K562 (cell line): ENCODE data around the gene MUC5AC. TPM values are rescaled to one million over a fixed set of nuclear protein-coding genes. Genes with fewer than 3 reads are reported as not detected.

Experiments used
- ATAC-seq: fragments of 200-7000 bp; cut with Tn5 transposase; 3 replicates; pipeline ENCODE4 v1.9.1; 2020; ENCODE audit warnings: moderate library complexity
- BruUV-seq: library from RNA; stranded (reverse); fragments of 400-500 nt; replicated peaks from 2 replicates; lab custom pipeline; 2021; lab: Mats Ljungman, UMichigan
- CTCF ChIA-PET: fragments of 300-600 bp; formaldehyde crosslinking; extraction: SDS; loops from one replicate; lab custom pipeline; 2021; ENCODE audit warnings: low intra/inter-chr PET ratio; lab: Yijun Ruan, JAX
- POLR2A ChIA-PET: fragments of 300-600, 350-650 bp; sonication (Branson Sonifier 250); formaldehyde crosslinking; extraction: SDS; loops from one replicate; lab custom pipeline; 2021; ENCODE audit warnings: antibody characterized with exemption, inconsistent platforms; lab: Yijun Ruan, JAX
- DNase-seq, 4 experiments: peaks; one replicate each; pipeline versions ENCODE4 v3.0.0 to v3.0.0-alpha.2; 2011 to 2018; ENCODE audit warnings: low spot score in 3 of 4, mixed read lengths in 3 of 4; ENCODE audit errors: extremely low read depth in 1 of 4
- FAIRE-seq: peaks from 2 replicates; lab custom pipeline; 2011; peaks lifted over from hg19 to GRCh38; lab: Jason Lieb, UNC
- H2AFZ ChIP-seq: 2 replicates; pipeline ENCODE4 v1.6.0; 2011; ENCODE audit warnings: low read depth, low read length, control low read depth, inconsistent platforms
- H3K27ac ChIP-seq: fragments of 200-600 bp; 3 replicates; pipeline ENCODE4 v1.8.0; 2011; ENCODE audit warnings: low read depth, mild to moderate bottlenecking, control low read depth, inconsistent platforms, low read length, moderate library complexity, mixed read lengths; ENCODE audit errors: extremely low read depth
- H3K27me3 ChIP-seq, 2 experiments: fragments of 300-600 bp in 1 of 2; 2 replicates in 1 of 2; 3 replicates in 1 of 2; pipeline versions ENCODE4 v1.6.0 to v1.8.0; 2011; ENCODE audit warnings: inconsistent platforms in 2 of 2, low read length in 2 of 2, mild to moderate bottlenecking in 1 of 2, mixed read lengths in 1 of 2, moderate library complexity in 1 of 2; ENCODE audit not compliant: control insufficient read depth in 2 of 2, insufficient read depth in 2 of 2
- H3K36me3 ChIP-seq: fragments of 300-600 bp; 3 replicates; pipeline ENCODE4 v1.8.0; 2011; ENCODE audit warnings: mild to moderate bottlenecking, low read length, inconsistent platforms; ENCODE audit not compliant: control insufficient read depth, insufficient read depth
- H3K4me1 ChIP-seq, 2 experiments: fragments of 200-600 bp in 1 of 2; replicated peaks in 1 of 2; 2 replicates in 1 of 2; 3 replicates in 1 of 2; pipeline versions ENCODE4 v1.5.1 to v1.8.0; 2011; ENCODE audit warnings: inconsistent platforms in 2 of 2, low read length in 2 of 2, mild to moderate bottlenecking in 1 of 2, mixed read lengths in 1 of 2, moderate library complexity in 1 of 2; ENCODE audit not compliant: control insufficient read depth in 2 of 2, insufficient read depth in 2 of 2
- H3K4me2 ChIP-seq: 2 replicates; pipeline ENCODE4 v1.6.1; 2011; ENCODE audit warnings: low read length, control low read depth, inconsistent platforms, mixed read lengths; ENCODE audit not compliant: insufficient read depth
- H3K4me3 ChIP-seq: fragments of 200-600 bp; sonication (generic), shearing (Covaris generic); 2 replicates; pipeline ENCODE4 v1.5.1; 2016; ENCODE audit warnings: control low read depth, inconsistent platforms
- H3K79me2 ChIP-seq: fragments of 200-600 bp; 3 replicates; pipeline ENCODE4 v1.8.0; 2011; ENCODE audit warnings: low read length, inconsistent platforms; ENCODE audit not compliant: control insufficient read depth, insufficient read depth
- H3K9ac ChIP-seq, 2 experiments: 2 replicates each; pipeline versions ENCODE4 v1.6.0 to v1.6.1; 2011; ENCODE audit warnings: low read depth in 2 of 2, low read length in 2 of 2, control low read depth in 1 of 2, inconsistent platforms in 1 of 2, mild to moderate bottlenecking in 1 of 2, mixed read lengths in 1 of 2; ENCODE audit not compliant: insufficient read depth in 1 of 2
- H3K9me1 ChIP-seq: one replicate; pipeline ENCODE4 v1.6.0; 2011; ENCODE audit warnings: inconsistent platforms, mild to moderate bottlenecking, low read length, moderate library complexity; ENCODE audit not compliant: control insufficient read depth, insufficient read depth
- H3K9me3 ChIP-seq: replicated peaks from 2 replicates; pipeline ENCODE4 v1.5.1; 2011; ENCODE audit warnings: low read depth, low read length, inconsistent platforms; ENCODE audit not compliant: control insufficient read depth, insufficient read depth
- H4K20me1 ChIP-seq: replicated peaks from 2 replicates; pipeline ENCODE4 v1.6.1; 2011; ENCODE audit warnings: low read length, inconsistent platforms, mixed read lengths; ENCODE audit not compliant: control insufficient read depth, insufficient read depth
- CC2D1A ChIP-seq: fragments of 450-650 bp; IDR thresholded peaks from 2 replicates; pipeline ENCODE4 v1.6.1; 2017; ENCODE audit warnings: mild to moderate bottlenecking
- HIVEP1 ChIP-seq: fragments of 250-450 bp; sonication (Bioruptor Pico); IDR thresholded peaks from 2 replicates; pipeline ENCODE4 v1.4.0; 2020; ENCODE audit warnings: mild to moderate bottlenecking
- HOMEZ ChIP-seq: fragments of 250-450 bp; sonication (Bioruptor Pico); IDR thresholded peaks from 2 replicates; pipeline ENCODE4 v1.4.0; 2020; ENCODE audit warnings: mild to moderate bottlenecking, moderate library complexity
- MLLT1 ChIP-seq, 2 experiments: fragments of 450-650 bp; IDR thresholded peaks; 2 replicates each; pipeline ENCODE4 v1.6.1; 2016
- PPARD ChIP-seq: fragments of 250-450 bp; sonication (Bioruptor Pico); IDR thresholded peaks from 2 replicates; pipeline ENCODE4 v1.8.0; 2022; ENCODE audit warnings: inconsistent platforms, mild to moderate bottlenecking, moderate library complexity
- STAT5B ChIP-seq: fragments of 250-450 bp; sonication (Bioruptor Pico); IDR thresholded peaks from 2 replicates; pipeline ENCODE4 v1.8.0; 2021; ENCODE audit warnings: mild to moderate bottlenecking, inconsistent platforms
- THRAP3 ChIP-seq: fragments of 450-650 bp; IDR thresholded peaks from 2 replicates; pipeline ENCODE4 v1.6.1; 2016; ENCODE audit warnings: mild to moderate bottlenecking, inconsistent platforms, borderline replicate concordance
- YBX1 ChIP-seq: fragments of 450-650 bp; IDR thresholded peaks from 2 replicates; pipeline ENCODE4 v1.7.1; 2016; ENCODE audit warnings: mild to moderate bottlenecking
- ZNF175 ChIP-seq: fragments of 200-800 bp; sonication (Bioruptor generic); IDR thresholded peaks from 2 replicates; pipeline ENCODE4 v1.6.1; 2016; ENCODE audit warnings: low read depth, mild to moderate bottlenecking, missing genetic modification characterization, missing compliant biosample characterization
- ZNF764 ChIP-seq: fragments of 250-450 bp; sonication (Bioruptor Pico); IDR thresholded peaks from 2 replicates; pipeline ENCODE4 v1.4.0; 2020; ENCODE audit warnings: low read depth, mild to moderate bottlenecking, moderate library complexity
- WGBS: fragments of 100-300 bp; shearing (Covaris generic); methylation state at CpG from one replicate; pipeline ENCODE4 v1.1.6; 2016; ENCODE audit warnings: low coverage, mixed read lengths; ENCODE audit not compliant: insufficient coverage; ENCODE audit errors: missing lambda C conversion rate; 5-methylcytosine and 5-hydroxymethylcytosine counted together
- in situ Hi-C: fragments of 300-500 bp; cut with MboI; formaldehyde crosslinking; loops from 4 replicates; pipeline ENCODE4 v1.15.0; 2018; ENCODE audit warnings: inconsistent platforms, mixed read lengths
- intact Hi-C: fragments of 100-400 bp; cut with micrococcal nuclease; formaldehyde crosslinking; loops from 2 replicates; pipeline ENCODE4 v1.14.2; 2022
- polyA plus RNA-seq, 8 experiments: library from polyadenylated mRNA; depleted of rRNA in 4 of 8; stranded (reverse) in 5 of 8; unstranded in 3 of 8; fragments of >200 nt; fragmentation: Nextera tagmentation in 2 of 8; fragmentation: Illumina TruSeq in 1 of 8; extraction: Ambion mirVana in 2 of 8; extraction: Trizol in 1 of 8; gene quantifications; 2 replicates each; pipeline versions ENCODE4 v1.2.1 to v1.2.3, GENCODE V29; 2011 to 2014; ENCODE audit warnings: inconsistent platforms in 1 of 8, missing spikeins in 1 of 8
- total RNA-seq, 7 experiments: library from RNA; depleted of rRNA in 6 of 7; stranded (reverse); fragments of >200 nt in 6 of 7; fragmentation: Illumina TruSeq in 2 of 7; extraction: Trizol in 2 of 7; gene quantifications; 2 replicates each; pipeline versions ENCODE4 v1.2.1 to v1.2.3, GENCODE V29; 2011 to 2021; ENCODE audit warnings: low replicate concordance in 1 of 7
- TF ChIP-seq, protein P1 (sequence below), 2 experiments: IDR thresholded peaks; 2 replicates each; pipeline ENCODE4 v1.6.1; 2011; ENCODE audit warnings: borderline replicate concordance in 1 of 2, control low read depth in 1 of 2, low read depth in 1 of 2, low read length in 1 of 2, mild to moderate bottlenecking in 1 of 2, mixed read lengths in 1 of 2, moderate library complexity in 1 of 2; ENCODE audit not compliant: insufficient read depth in 1 of 2, insufficient read length in 1 of 2, poor library complexity in 1 of 2, severe bottlenecking in 1 of 2; ENCODE audit errors: extremely low read depth in 1 of 2
- TF ChIP-seq, protein P2 (sequence below): fragments of 150-350 bp; conservative IDR thresholded peaks from 2 replicates; pipeline ENCODE4 v1.6.1; 2014; ENCODE audit warnings: low read length

Gene MUC5AC
- total and polyA plus RNA-seq, 9 of the 15 experiments (the other 6 are each of a cell fraction or from before 2014, with no cell fraction given), result not detected

GRCh38 chr11:1242289-1242688 is 84.5 kb downstream of the MUC5AC start:
- peaks cover 0 to 14% of the 10 kb centered on the region in 2 experiments; a peak in 1 of 5 replicates for H3K4me1 ChIP-seq
- no TSS peak for BruUV-seq
- no peak overlapping the region for H2AFZ ChIP-seq
- POLR2A ChIA-PET, result no interaction called here
- in situ Hi-C loops, result no loop called here
- ATAC-seq (no peak), FAIRE-seq (no peak), DNase-seq (no peak)
- H3K27me3 ChIP-seq, result peaks cover 0 to 21% of the 10 kb centered on the region in 2 experiments; a peak in 2 of 5 replicates
- H3K4me3 ChIP-seq, result no peak overlapping the region
- H3K9me3 ChIP-seq, result no peaks in the 10 kb centered on the region
- H3K9me1 ChIP-seq, result no peaks in the 10 kb centered on the region
- no peak overlapping the region for H3K27ac ChIP-seq
- no peaks in the 10 kb centered on the region for H3K79me2 ChIP-seq
- intact Hi-C loops, result no loop called here
- H3K9ac ChIP-seq, result no peak overlapping the region
- no peak overlapping the region for H3K4me2 ChIP-seq
- CTCF ChIA-PET, result no interaction called here
- no peaks in the 10 kb centered on the region for H3K36me3 ChIP-seq
- WGBS, result 6% methylated on average over 20 of the region's 20 CpGs
- H4K20me1 ChIP-seq, result peaks cover 10% of the 10 kb centered on the region; the same call in 1 of the 2 replicates
- no peak for TF ChIP-seq MLLT1 (IDR thresholded peaks at IDR 0.05)
- no peak for TF ChIP-seq ZNF764 (CRISPR knock-in tag)
- TF ChIP-seq HIVEP1, result no peak
- TF ChIP-seq, protein P1, sequence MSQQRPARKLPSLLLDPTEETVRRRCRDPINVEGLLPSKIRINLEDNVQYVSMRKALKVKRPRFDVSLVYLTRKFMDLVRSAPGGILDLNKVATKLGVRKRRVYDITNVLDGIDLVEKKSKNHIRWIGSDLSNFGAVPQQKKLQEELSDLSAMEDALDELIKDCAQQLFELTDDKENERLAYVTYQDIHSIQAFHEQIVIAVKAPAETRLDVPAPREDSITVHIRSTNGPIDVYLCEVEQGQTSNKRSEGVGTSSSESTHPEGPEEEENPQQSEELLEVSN (IDR thresholded peaks at IDR 0.05; ENCODE audit: borderline replicate concordance in 1 of 2, extremely low read depth in 1 of 2, insufficient read depth in 1 of 2, insufficient read length in 1 of 2, low read depth in 1 of 2, low read length in 1 of 2, poor library complexity in 1 of 2, severe bottlenecking in 1 of 2), result no peak
- TF ChIP-seq STAT5B (CRISPR knock-in tag), result no peak
- TF ChIP-seq, protein P2, sequence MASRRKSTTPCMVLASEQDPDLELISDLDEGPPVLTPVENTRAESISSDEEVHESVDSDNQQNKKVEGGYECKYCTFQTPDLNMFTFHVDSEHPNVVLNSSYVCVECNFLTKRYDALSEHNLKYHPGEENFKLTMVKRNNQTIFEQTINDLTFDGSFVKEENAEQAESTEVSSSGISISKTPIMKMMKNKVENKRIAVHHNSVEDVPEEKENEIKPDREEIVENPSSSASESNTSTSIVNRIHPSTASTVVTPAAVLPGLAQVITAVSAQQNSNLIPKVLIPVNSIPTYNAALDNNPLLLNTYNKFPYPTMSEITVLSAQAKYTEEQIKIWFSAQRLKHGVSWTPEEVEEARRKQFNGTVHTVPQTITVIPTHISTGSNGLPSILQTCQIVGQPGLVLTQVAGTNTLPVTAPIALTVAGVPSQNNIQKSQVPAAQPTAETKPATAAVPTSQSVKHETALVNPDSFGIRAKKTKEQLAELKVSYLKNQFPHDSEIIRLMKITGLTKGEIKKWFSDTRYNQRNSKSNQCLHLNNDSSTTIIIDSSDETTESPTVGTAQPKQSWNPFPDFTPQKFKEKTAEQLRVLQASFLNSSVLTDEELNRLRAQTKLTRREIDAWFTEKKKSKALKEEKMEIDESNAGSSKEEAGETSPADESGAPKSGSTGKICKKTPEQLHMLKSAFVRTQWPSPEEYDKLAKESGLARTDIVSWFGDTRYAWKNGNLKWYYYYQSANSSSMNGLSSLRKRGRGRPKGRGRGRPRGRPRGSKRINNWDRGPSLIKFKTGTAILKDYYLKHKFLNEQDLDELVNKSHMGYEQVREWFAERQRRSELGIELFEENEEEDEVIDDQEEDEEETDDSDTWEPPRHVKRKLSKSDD, result no peak
- no peak for TF ChIP-seq ZNF175 (CRISPR knock-in tag)
- TF ChIP-seq THRAP3, result no peak
- TF ChIP-seq YBX1, result no peak
- no peak for TF ChIP-seq HOMEZ
- no peak for TF ChIP-seq CC2D1A
- no peak for TF ChIP-seq PPARD (CRISPR knock-in tag)
